B cell (primary cell): ENCODE measurements around the gene NDUFAF7.
"Not testable (repeated sequence)": the region's sequence is repeated elsewhere in the genome, so short reads cannot be mapped to it uniquely, and the experiment has no call there.

Experiments used
- EZH2 ChIP-seq: IDR thresholded peaks from 2 replicates; pipeline ENCODE4 v1.6.1; 2012; ENCODE audit warnings: borderline replicate concordance, low read depth, mild to moderate bottlenecking, moderate library complexity, low read length; ENCODE audit not compliant: insufficient read depth, poor library complexity, severe bottlenecking
- TF ChIP-seq, protein P1 (sequence below): fragments of 200-600 bp; IDR thresholded peaks from one replicate; pipeline ENCODE4 v1.8.0; 2022; ENCODE audit warnings: antibody characterized with exemption, mild to moderate bottlenecking

DNA sequence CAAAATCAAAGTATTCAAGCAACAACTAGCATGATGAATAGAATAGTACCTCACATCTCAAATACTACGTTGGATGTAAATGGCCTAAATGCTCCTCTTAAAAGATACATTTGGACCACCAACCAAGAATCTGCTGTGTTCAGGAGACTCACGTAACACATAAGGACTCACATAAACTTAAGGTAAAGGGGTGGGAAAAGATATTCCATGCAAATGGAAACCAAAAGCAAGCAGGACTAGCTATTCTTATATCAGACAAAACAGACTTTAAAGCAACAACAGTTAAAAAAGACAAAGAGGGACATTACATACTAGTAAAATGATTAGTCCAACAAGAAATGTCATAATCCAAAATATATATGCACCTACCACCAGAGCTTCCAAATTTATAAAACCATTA lies 24.7 kb upstream of the NDUFAF7 start:
- TF ChIP-seq, protein P1, sequence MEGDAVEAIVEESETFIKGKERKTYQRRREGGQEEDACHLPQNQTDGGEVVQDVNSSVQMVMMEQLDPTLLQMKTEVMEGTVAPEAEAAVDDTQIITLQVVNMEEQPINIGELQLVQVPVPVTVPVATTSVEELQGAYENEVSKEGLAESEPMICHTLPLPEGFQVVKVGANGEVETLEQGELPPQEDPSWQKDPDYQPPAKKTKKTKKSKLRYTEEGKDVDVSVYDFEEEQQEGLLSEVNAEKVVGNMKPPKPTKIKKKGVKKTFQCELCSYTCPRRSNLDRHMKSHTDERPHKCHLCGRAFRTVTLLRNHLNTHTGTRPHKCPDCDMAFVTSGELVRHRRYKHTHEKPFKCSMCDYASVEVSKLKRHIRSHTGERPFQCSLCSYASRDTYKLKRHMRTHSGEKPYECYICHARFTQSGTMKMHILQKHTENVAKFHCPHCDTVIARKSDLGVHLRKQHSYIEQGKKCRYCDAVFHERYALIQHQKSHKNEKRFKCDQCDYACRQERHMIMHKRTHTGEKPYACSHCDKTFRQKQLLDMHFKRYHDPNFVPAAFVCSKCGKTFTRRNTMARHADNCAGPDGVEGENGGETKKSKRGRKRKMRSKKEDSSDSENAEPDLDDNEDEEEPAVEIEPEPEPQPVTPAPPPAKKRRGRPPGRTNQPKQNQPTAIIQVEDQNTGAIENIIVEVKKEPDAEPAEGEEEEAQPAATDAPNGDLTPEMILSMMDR, result not testable (repeated sequence)
- TF ChIP-seq EZH2, result not testable (repeated sequence)
